DMS153 (cell line): Measurements from ENCODE around the gene TTLL11.
A peak's percentile ranks its signal among the peaks of the same experiment; 100 is the strongest.

Experiments used
- DNase-seq: peaks from one replicate; lab custom pipeline; 2025; lab: John Stamatoyannopoulos, UW

The TTLL11 gene

GRCh38 chr9:121830441-121831140, 262.5 kb downstream of the TTLL11 start:
- no peak for DNase-seq

- no peak for DNase-seq
Measured at GRCh38 chr9:121827251-121827967, 265.7 kb downstream of the TTLL11 start.

GRCh38 chr9:121826711-121827110, 266.4 kb downstream of the TTLL11 start:
- no peak for DNase-seq

GRCh38 chr9:121825031-121825691, 267.9 kb downstream of the TTLL11 start:
- no peak for DNase-seq

GRCh38 chr9:121824651-121825030, 268.5 kb downstream of the TTLL11 start:
- no peak for DNase-seq

GRCh38 chr9:121823451-121824169, 269.5 kb downstream of the TTLL11 start:
- DNase-seq: no peak

- DNase-seq: peak; percentile 18
Measured at GRCh38 chr9:121822093-121823085, 270.7 kb downstream of the TTLL11 start.

- no peak for DNase-seq
Measured at GRCh38 chr9:121821326-121821725, 271.8 kb downstream of the TTLL11 start.

GRCh38 chr9:121820286-121821005, 272.7 kb downstream of the TTLL11 start:
- no peak for DNase-seq

- DNase-seq: peak; percentile 50
Measured at GRCh38 chr9:121819428-121820231, 273.5 kb downstream of the TTLL11 start.

- DNase-seq: no peak
Measured at GRCh38 chr9:121818841-121819427, 274.2 kb downstream of the TTLL11 start.

- no peak for DNase-seq
Measured at GRCh38 chr9:121818016-121818661, 275.0 kb downstream of the TTLL11 start.

- DNase-seq: no peak
Measured at GRCh38 chr9:121817476-121817875, 275.6 kb downstream of the TTLL11 start.

GRCh38 chr9:121816845-121817450, 276.2 kb downstream of the TTLL11 start:
- no peak for DNase-seq

GRCh38 chr9:121816449-121816817, 276.7 kb downstream of the TTLL11 start:
- DNase-seq: no peak

GRCh38 chr9:121815546-121816448, 277.3 kb downstream of the TTLL11 start:
- DNase-seq: no peak

- no peak for DNase-seq
Measured at GRCh38 chr9:121815084-121815483, 278.0 kb downstream of the TTLL11 start.
